ENCODE data around the gene FRMD1. TPM values are rescaled to one million over a fixed set of nuclear protein-coding genes. Genes with fewer than 3 reads are reported as not detected.

Gene FRMD1
- total and polyA plus RNA-seq, 7 donors: 0.01 to 2.9 (median 0.25) TPM

GRCh38 chr6:168116438-168116974, 37.5 kb upstream of the FRMD1 start:
- H3K9me3 ChIP-seq: no peaks in the 10 kb centered on the region
- WGBS, 3 donors: 93 to 97% (median 96%) methylated on average over 11 of the region's 11 CpGs
- no peak overlapping the region for H3K27ac ChIP-seq
- no peak for TF ChIP-seq CTCF (IDR thresholded peaks at IDR 0.05)
- H3K36me3 ChIP-seq (ENCODE audit: insufficient read depth in 1 of 2, low read depth in 1 of 2): no peaks in the 10 kb centered on the region
- no peaks in the 10 kb centered on the region for H3K27me3 ChIP-seq (ENCODE audit: insufficient read depth in 3 of 3, low read length in 2 of 3)
- H3K4me3 ChIP-seq: no peak overlapping the region
- intact Hi-C loops (cut with DNase I): loop anchor here in 1 of 2 donors (1.0 kb wide), 1 partner anchor 53 kb away; no protein-coding TSS in a partner anchor
- no peak for DNase-seq
- ATAC-seq: no peak
- H3K4me1 ChIP-seq: no peaks in the 10 kb centered on the region

- WGBS, 3 donors: 73 to 95% (median 85%) methylated on average over 5 of the region's 5 CpGs
- H3K4me3 ChIP-seq: no peak overlapping the region
- no peak for DNase-seq
- no peaks in the 10 kb centered on the region for H3K4me1 ChIP-seq
- TF ChIP-seq CTCF (IDR thresholded peaks at IDR 0.05): no peak
- ATAC-seq: no peak
- no peaks in the 10 kb centered on the region for H3K9me3 ChIP-seq
- H3K36me3 ChIP-seq (ENCODE audit: insufficient read depth in 1 of 2, low read depth in 1 of 2): no peaks in the 10 kb centered on the region
- H3K27me3 ChIP-seq (ENCODE audit: insufficient read depth in 3 of 3, low read length in 2 of 3): no peaks in the 10 kb centered on the region
- no peak overlapping the region for H3K27ac ChIP-seq
- intact Hi-C loops (cut with DNase I): loop anchor here in 1 of 2 donors (1.0 kb wide), 1 partner anchor 53 kb away; no protein-coding TSS in a partner anchor
Measured at GRCh38 chr6:168115748-168116437, 36.9 kb upstream of the FRMD1 start.

- Histone ChIP-seq H3K36me3 (ENCODE audit: insufficient read depth in 1 of 2, low read depth in 1 of 2) (no peaks in the 10 kb centered on the region), H3K9me3 (no peaks in the 10 kb centered on the region), H3K4me1 (no peaks in the 10 kb centered on the region), H3K27me3 (ENCODE audit: insufficient read depth in 3 of 3, low read length in 2 of 3) (no peaks in the 10 kb centered on the region), H3K4me3 (no peak overlapping the region), H3K27ac (no peak overlapping the region)
- TF ChIP-seq CTCF (IDR thresholded peaks at IDR 0.05): no peak
- ATAC-seq (no peak), DNase-seq (no peak)
- intact Hi-C loops (cut with DNase I): loop anchor here in 1 of 2 donors (5.0 kb wide), 1 partner anchor 51 kb away; no protein-coding TSS in a partner anchor
- WGBS, 3 donors: 90 to 97% (median 92%) methylated on average over 8 of the region's 8 CpGs
Measured at GRCh38 chr6:168113226-168113625, 34.2 kb upstream of the FRMD1 start.

GRCh38 chr6:168111911-168112310, 32.9 kb upstream of the FRMD1 start:
- DNase-seq: no peak
- TF ChIP-seq CTCF (IDR thresholded peaks at IDR 0.05): no peak
- WGBS, 3 donors: 89 to 95% (median 95%) methylated on average over 6 of the region's 6 CpGs
- Histone ChIP-seq H3K27ac (no peak overlapping the region), H3K27me3 (ENCODE audit: insufficient read depth in 3 of 3, low read length in 2 of 3) (no peaks in the 10 kb centered on the region), H3K4me3 (no peak overlapping the region), H3K36me3 (ENCODE audit: insufficient read depth in 1 of 2, low read depth in 1 of 2) (no peaks in the 10 kb centered on the region), H3K4me1 (no peaks in the 10 kb centered on the region), H3K9me3 (no peaks in the 10 kb centered on the region)
- intact Hi-C loops (cut with DNase I): loop anchor here in 1 of 2 donors (5.0 kb wide), 1 partner anchor 50 kb away; no protein-coding TSS in a partner anchor
- ATAC-seq: no peak

Measured in psoas muscle (tissue), 8 donors.